ENCODE measurements around the gene USP14.

USP14 gene

GRCh38 chr18:253121-253520, 94.8 kb downstream of the USP14 start:
- no peak overlapping the region for H3K4me3 Mint-ChIP-seq
- DNase-seq: no peak
- H3K36me3 Mint-ChIP-seq (ENCODE audit: low read depth): peaks cover 77% of the 10 kb centered on the region
- no peaks in the 10 kb centered on the region for H3K9me3 Mint-ChIP-seq
- TF ChIP-seq CTCF (IDR thresholded peaks at IDR 0.05): no peak
- H3K27ac Mint-ChIP-seq: no peak overlapping the region
- no peaks in the 10 kb centered on the region for H3K4me1 Mint-ChIP-seq
- H3K27me3 Mint-ChIP-seq (ENCODE audit: low read depth, poor library complexity): no peaks in the 10 kb centered on the region

- H3K4me1 Mint-ChIP-seq: no peaks in the 10 kb centered on the region
- no peaks in the 10 kb centered on the region for H3K9me3 Mint-ChIP-seq
- H3K27me3 Mint-ChIP-seq (ENCODE audit: low read depth, poor library complexity): no peaks in the 10 kb centered on the region
- H3K36me3 Mint-ChIP-seq (ENCODE audit: low read depth): peaks cover 69% of the 10 kb centered on the region
- no peak for TF ChIP-seq CTCF (IDR thresholded peaks at IDR 0.05)
- no peak overlapping the region for H3K27ac Mint-ChIP-seq
- H3K4me3 Mint-ChIP-seq: no peak overlapping the region
- DNase-seq: no peak
These were observed 96.8 kb downstream of the USP14 start for GRCh38 chr18:255171-255570.

GRCh38 chr18:260547-260946, 102.2 kb downstream of the USP14 start:
- no peak for DNase-seq
- H3K27ac Mint-ChIP-seq: no peak overlapping the region
- H3K4me3 Mint-ChIP-seq: no peak overlapping the region
- no peak for TF ChIP-seq CTCF (IDR thresholded peaks at IDR 0.05)
- H3K27me3 Mint-ChIP-seq (ENCODE audit: low read depth, poor library complexity): no peaks in the 10 kb centered on the region
- H3K36me3 Mint-ChIP-seq (ENCODE audit: low read depth): peaks cover 53% of the 10 kb centered on the region
- H3K4me1 Mint-ChIP-seq: no peaks in the 10 kb centered on the region
- no peaks in the 10 kb centered on the region for H3K9me3 Mint-ChIP-seq

GRCh38 chr18:261398-262073, 103.2 kb downstream of the USP14 start:
- no peak overlapping the region for H3K4me3 Mint-ChIP-seq
- no peak for TF ChIP-seq CTCF (IDR thresholded peaks at IDR 0.05)
- peaks cover 52% of the 10 kb centered on the region for H3K36me3 Mint-ChIP-seq (ENCODE audit: low read depth)
- no peak for DNase-seq
- peak overlapping the region; percentile 37 for H3K27ac Mint-ChIP-seq
- no peaks in the 10 kb centered on the region for H3K9me3 Mint-ChIP-seq
- H3K27me3 Mint-ChIP-seq (ENCODE audit: low read depth, poor library complexity): no peaks in the 10 kb centered on the region
- peaks cover 9% of the 10 kb centered on the region for H3K4me1 Mint-ChIP-seq

Data from nephron progenitor cell (in vitro differentiated cells).